GM12865 (cell line): ENCODE measurements around the gene MAP2K4.
A peak's percentile ranks its signal among the peaks of the same experiment; 100 is the strongest.
"Not testable (repeated sequence)": the region's sequence is repeated elsewhere in the genome, so short reads cannot be mapped to it uniquely, and the experiment has no call there.

Source experiments
- DNase-seq: peaks from one replicate; pipeline ENCODE4 v3.0.0; 2010; ENCODE audit warnings: low read depth
- H3K4me3 ChIP-seq: 2 replicates; pipeline ENCODE4 v1.5.1; 2011; ENCODE audit warnings: mild to moderate bottlenecking, low read depth, low read length, control low read depth
- TF ChIP-seq, protein P1 (sequence below): IDR thresholded peaks from 2 replicates; pipeline ENCODE4 v1.5.1; 2011; ENCODE audit warnings: low read length, control low read depth, low read depth, inconsistent platforms; ENCODE audit not compliant: insufficient read depth; ENCODE audit errors: missing control alignments

Gene MAP2K4

DNA sequence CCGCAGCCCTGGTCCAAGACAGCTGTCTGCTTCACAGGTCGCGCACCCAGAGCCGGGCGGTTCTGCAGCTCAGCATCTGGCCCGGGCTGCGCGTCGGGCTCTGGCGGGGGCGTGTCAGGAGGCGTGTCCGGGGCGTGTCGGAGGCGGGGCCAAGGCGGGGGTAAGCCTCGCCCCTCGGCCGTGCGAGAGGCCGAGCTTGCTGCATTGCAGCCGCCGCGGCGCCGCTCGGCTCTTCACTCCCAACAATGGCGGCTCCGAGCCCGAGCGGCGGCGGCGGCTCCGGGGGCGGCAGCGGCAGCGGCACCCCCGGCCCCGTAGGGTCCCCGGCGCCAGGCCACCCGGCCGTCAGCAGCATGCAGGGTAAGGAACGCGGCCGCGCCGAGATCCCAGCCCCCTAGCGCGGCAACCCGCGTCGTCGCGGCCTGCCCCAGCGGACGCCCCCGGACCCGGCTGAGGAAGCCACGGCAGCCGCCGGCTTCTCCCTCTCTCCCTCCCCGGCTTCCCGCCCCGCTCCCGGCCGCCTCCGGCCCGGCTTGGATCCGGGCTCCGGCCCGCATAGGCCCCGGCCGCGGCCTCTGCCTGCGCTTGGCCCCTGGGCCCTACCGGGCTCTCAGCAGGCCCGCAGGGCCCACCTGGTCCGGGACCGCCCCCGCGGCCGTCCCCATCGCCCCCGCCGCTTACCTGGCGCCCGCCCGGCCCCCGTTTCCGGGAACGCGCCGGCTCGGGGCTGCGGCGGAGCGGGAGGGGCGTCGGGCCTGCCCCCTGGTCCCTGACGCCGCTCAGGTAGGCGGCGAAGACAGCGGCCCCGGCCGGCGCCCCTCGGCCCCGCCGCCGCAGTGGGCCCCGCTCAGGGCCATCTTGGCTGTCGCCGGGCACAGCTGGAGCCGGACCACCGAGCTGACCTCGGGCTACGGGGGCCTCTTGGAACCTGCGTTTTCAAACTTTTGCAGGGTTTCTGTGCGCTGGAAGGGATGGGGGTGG, at the start of gene MAP2K4:
Gene MAP2K4, plus strand, starts transcription at position 236 of the 981 bp plus-strand sequence. Its CDS starts 10 bp downstream, at position 246.
- peak; percentile 94 for DNase-seq
- H3K4me3 ChIP-seq: peak within 1 kb of the TSS; percentile 75
- TF ChIP-seq, protein P1, sequence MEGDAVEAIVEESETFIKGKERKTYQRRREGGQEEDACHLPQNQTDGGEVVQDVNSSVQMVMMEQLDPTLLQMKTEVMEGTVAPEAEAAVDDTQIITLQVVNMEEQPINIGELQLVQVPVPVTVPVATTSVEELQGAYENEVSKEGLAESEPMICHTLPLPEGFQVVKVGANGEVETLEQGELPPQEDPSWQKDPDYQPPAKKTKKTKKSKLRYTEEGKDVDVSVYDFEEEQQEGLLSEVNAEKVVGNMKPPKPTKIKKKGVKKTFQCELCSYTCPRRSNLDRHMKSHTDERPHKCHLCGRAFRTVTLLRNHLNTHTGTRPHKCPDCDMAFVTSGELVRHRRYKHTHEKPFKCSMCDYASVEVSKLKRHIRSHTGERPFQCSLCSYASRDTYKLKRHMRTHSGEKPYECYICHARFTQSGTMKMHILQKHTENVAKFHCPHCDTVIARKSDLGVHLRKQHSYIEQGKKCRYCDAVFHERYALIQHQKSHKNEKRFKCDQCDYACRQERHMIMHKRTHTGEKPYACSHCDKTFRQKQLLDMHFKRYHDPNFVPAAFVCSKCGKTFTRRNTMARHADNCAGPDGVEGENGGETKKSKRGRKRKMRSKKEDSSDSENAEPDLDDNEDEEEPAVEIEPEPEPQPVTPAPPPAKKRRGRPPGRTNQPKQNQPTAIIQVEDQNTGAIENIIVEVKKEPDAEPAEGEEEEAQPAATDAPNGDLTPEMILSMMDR: no peak

DNA sequence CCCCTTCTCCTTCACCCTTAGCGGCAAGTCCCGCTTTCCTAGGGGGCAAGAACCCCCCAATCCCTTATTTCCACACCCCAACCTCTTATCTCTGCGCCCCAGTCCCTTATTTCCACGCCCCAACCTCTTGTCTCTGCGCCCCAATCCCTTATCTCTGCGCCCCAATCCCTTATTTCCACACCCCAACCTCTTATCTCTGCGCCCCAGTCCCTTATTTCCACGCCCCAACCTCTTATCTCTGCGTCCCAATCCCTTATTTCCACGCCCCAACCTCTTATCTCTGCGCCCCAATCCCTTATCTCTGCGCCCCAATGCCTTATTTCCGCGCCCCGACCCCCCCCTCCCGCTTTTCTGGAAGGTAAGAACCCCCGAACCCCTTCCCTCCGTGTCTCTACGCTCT, 47.9 kb upstream of the MAP2K4 start:
- DNase-seq, H3K4me3 ChIP-seq: not testable (repeated sequence)

DNA sequence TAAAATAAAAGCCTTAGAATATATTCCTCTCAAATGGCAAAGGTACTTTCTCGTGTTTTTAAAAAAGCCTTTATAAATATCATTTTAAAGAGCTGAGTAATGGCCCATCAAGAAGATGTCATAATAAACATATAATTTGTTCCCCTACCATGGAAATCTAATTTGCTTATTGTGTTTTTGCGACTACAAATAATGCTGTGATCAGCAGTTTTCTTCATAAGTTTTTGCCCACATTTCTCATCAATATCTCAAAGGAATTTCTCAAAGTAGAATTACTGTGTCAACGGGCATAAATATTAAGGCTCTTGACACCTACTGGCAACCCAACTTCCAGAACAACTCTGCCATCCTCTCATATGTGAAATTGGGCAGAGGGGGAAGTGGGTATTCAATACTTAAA, 40.9 kb upstream of the MAP2K4 start:
- no peak for DNase-seq
- TF ChIP-seq, protein P1: no peak

DNA sequence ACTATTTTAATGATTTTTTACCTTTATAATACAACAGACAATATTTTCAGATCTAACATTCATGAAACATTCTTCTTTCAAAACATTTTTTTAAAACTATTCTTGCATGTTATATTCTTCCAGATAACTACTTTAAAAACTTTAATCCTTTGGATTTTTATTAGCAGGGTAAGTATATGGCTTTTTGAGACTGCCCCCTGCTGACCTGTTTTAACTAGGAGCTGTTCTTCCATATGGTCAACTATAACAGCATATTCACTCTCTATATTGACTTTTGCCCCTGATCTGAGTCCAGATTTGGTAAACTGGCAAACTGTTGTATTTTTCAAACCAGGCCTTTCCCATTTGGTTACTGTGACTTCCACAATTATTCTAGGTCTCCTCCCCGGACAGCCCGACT, 39.9 kb upstream of the MAP2K4 start:
- H3K4me3 ChIP-seq: no peak overlapping the region
- TF ChIP-seq, protein P1: no peak
- DNase-seq: no peak

More for the DNA sequence above, 40.9 kb upstream of the MAP2K4 start:
- no peak overlapping the region for H3K4me3 ChIP-seq

DNA sequence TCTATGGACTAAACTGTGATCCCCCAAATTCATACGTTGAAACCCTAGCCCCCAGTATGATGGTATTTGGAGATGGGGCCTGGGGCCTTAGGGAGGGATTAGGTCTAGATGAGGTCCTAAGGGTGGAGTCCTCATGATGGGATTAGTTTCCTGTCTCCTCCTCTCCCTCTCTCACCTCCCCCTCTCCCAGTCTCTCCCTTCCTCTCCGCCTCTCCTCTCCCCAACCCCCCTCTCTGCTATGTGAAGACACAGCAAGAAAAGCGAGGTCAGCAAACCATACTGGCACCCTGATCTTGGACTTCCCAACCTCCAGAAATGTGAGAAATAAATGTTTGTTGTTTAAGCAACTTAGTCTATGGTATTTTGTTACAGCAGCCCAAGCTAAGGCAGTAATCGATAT, 38.8 kb upstream of the MAP2K4 start:
- DNase-seq: no peak
- no peak overlapping the region for H3K4me3 ChIP-seq
- TF ChIP-seq, protein P1: no peak

DNA sequence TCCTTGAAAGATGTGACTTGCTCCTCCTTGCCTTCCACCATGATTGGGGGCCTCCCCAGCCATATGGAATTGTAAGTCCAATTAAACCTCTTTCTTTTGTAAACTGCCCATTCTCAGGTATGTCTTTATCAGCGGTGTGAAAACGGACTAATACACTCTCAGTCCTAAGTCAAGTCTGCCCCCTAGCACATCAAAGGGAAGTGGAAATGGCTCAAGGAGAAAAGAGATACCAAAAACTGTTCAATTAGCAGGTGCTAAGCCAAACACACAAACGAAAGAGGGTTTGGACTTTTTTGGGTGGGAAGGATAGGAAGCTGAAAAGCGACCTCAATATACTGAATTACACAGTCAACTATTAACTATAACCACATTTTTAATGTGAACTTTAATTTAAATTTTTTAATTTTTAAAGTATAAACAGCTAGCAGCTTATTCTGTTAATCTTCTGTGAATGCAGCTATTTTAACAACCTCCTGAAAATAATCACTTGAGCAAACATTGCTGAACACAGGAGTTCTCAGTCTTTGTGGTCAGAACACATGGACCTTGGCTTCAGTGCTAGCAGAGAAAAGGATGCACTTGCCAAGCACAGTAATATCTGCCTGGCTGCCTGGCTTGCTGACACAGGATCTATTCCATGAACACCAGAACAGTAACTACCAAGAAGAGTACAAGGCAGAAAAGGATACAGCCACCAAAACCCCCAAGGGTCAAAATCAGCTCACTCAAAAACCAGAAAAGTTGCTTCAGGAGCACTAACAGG, 34.3 kb upstream of the MAP2K4 start:
- DNase-seq: no peak
- TF ChIP-seq, protein P1: no peak
- H3K4me3 ChIP-seq: no peak overlapping the region

DNA sequence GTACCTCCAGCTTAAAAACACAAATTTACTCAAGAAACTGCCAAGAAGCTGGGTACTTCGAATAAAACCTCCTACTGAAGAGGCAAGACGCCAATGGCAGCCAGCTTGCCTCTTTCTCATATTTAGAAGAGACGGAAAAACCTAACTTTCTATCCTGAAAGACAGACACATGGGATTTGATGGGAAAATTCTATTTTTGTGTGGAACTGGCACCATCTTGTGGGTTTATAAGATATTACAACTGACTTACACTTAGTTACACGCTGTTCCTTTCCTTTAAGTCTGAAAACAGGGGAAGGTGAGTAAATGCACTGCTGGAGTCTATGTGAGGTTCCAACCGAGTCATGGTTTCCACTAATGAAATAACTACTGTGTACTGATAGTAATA, 33.7 kb upstream of the MAP2K4 start:
- H3K4me3 ChIP-seq: no peak overlapping the region
- TF ChIP-seq, protein P1: peak; percentile 28
- DNase-seq: peak; percentile 3
